ENCODE measurements around the gene AXL.
A peak's percentile ranks its signal among the peaks of the same experiment; 100 is the strongest.

The AXL gene

GRCh38 chr19:41248895-41249294, 29.9 kb downstream of the AXL start:
- H2BK12ac ChIP-seq (ENCODE audit: low read length) = no peak overlapping the region
- H2BK5ac ChIP-seq (ENCODE audit: low read depth, low read length, poor library complexity) = no peak overlapping the region
- H3K27me3 ChIP-seq (ENCODE audit: insufficient read depth, low read length) = no peaks in the 10 kb centered on the region
- H2AK5ac ChIP-seq (ENCODE audit: low read length) = no peak overlapping the region
- H3K4me2 ChIP-seq (ENCODE audit: low read length) = no peak overlapping the region
- H3K14ac ChIP-seq (ENCODE audit: low read length) = no peak overlapping the region
- H4K12ac ChIP-seq (ENCODE audit: low read depth, low read length) = no peak overlapping the region
- H2AFZ ChIP-seq (ENCODE audit: insufficient read depth, low read length, poor library complexity) = no peak overlapping the region
- H3K4me1 ChIP-seq (ENCODE audit: control insufficient read depth in 1 of 2, insufficient read depth in 2 of 2, low read length in 2 of 2) = no peaks in the 10 kb centered on the region
- WGBS (ENCODE audit: extremely low coverage, insufficient coverage, insufficient read length) = no CpG with 5 or more reads among the region's 4 CpGs
- no peaks in the 10 kb centered on the region for H3K9me3 ChIP-seq (ENCODE audit: insufficient read depth, low read depth, low read length)
- H4K91ac ChIP-seq (ENCODE audit: low read depth, low read length) = no peak overlapping the region
- H2BK120ac ChIP-seq (ENCODE audit: insufficient read depth, low read length, poor library complexity) = no peak overlapping the region
- DNase-seq = no peak
- H3K79me2 ChIP-seq (ENCODE audit: control insufficient read depth, insufficient read depth, low read length, poor library complexity) = no peaks in the 10 kb centered on the region
- no peaks in the 10 kb centered on the region for H3K79me1 ChIP-seq (ENCODE audit: low read length)
- no peak overlapping the region for H3K18ac ChIP-seq (ENCODE audit: low read length)
- no peak overlapping the region for H4K8ac ChIP-seq (ENCODE audit: low read depth, low read length)
- H3K27ac ChIP-seq (ENCODE audit: low read depth, low read length) = no peak overlapping the region
- no peak overlapping the region for H3K23ac ChIP-seq (ENCODE audit: low read length)
- no peak overlapping the region for H3K4ac ChIP-seq (ENCODE audit: low read depth, low read length)
- H3K4me3 ChIP-seq (ENCODE audit: low read depth, low read length) = no peak overlapping the region
- H3K36me3 ChIP-seq (ENCODE audit: control insufficient read depth in 1 of 2, insufficient read depth in 2 of 2, low read length in 2 of 2) = peaks cover 69 to 74% of the 10 kb centered on the region in 2 experiments
- no peak overlapping the region for H3K9ac ChIP-seq (ENCODE audit: low read length)

- no peak overlapping the region for H4K8ac ChIP-seq (ENCODE audit: low read depth, low read length)
- H3K9ac ChIP-seq (ENCODE audit: low read length) = no peak overlapping the region
- H3K4me3 ChIP-seq (ENCODE audit: low read depth, low read length) = no peak overlapping the region
- no peak overlapping the region for H2BK120ac ChIP-seq (ENCODE audit: insufficient read depth, low read length, poor library complexity)
- no peak overlapping the region for H2AK5ac ChIP-seq (ENCODE audit: low read length)
- H2AFZ ChIP-seq (ENCODE audit: insufficient read depth, low read length, poor library complexity) = no peak overlapping the region
- no peak overlapping the region for H3K4me2 ChIP-seq (ENCODE audit: low read length)
- no peaks in the 10 kb centered on the region for H3K27me3 ChIP-seq (ENCODE audit: insufficient read depth, low read length)
- H3K14ac ChIP-seq (ENCODE audit: low read length) = no peak overlapping the region
- H3K23ac ChIP-seq (ENCODE audit: low read length) = no peak overlapping the region
- H4K12ac ChIP-seq (ENCODE audit: low read depth, low read length) = no peak overlapping the region
- no peak overlapping the region for H3K27ac ChIP-seq (ENCODE audit: low read depth, low read length)
- no peak overlapping the region for H3K18ac ChIP-seq (ENCODE audit: low read length)
- no peaks in the 10 kb centered on the region for H3K79me1 ChIP-seq (ENCODE audit: low read length)
- DNase-seq = peak; percentile 42 to 54
- WGBS (ENCODE audit: extremely low coverage, insufficient coverage, insufficient read length) = no CpG with 5 or more reads among the region's 9 CpGs
- H3K79me2 ChIP-seq (ENCODE audit: control insufficient read depth, insufficient read depth, low read length, poor library complexity) = no peaks in the 10 kb centered on the region
- H3K4me1 ChIP-seq (ENCODE audit: control insufficient read depth in 1 of 2, insufficient read depth in 2 of 2, low read length in 2 of 2) = no peaks in the 10 kb centered on the region
- H2BK5ac ChIP-seq (ENCODE audit: low read depth, low read length, poor library complexity) = no peak overlapping the region
- no peak overlapping the region for H3K4ac ChIP-seq (ENCODE audit: low read depth, low read length)
- no peaks in the 10 kb centered on the region for H3K9me3 ChIP-seq (ENCODE audit: insufficient read depth, low read depth, low read length)
- no peak overlapping the region for H4K91ac ChIP-seq (ENCODE audit: low read depth, low read length)
- H2BK12ac ChIP-seq (ENCODE audit: low read length) = no peak overlapping the region
- H3K36me3 ChIP-seq (ENCODE audit: control insufficient read depth in 1 of 2, insufficient read depth in 2 of 2, low read length in 2 of 2) = peaks cover 70 to 76% of the 10 kb centered on the region in 2 experiments
These were observed 30.8 kb downstream of the AXL start for GRCh38 chr19:41249707-41250423.

GRCh38 chr19:41253660-41254059, 34.6 kb downstream of the AXL start:
- H3K27me3 ChIP-seq (ENCODE audit: insufficient read depth, low read length) = no peaks in the 10 kb centered on the region
- H2BK12ac ChIP-seq (ENCODE audit: low read length) = no peak overlapping the region
- no peak overlapping the region for H3K4ac ChIP-seq (ENCODE audit: low read depth, low read length)
- H4K12ac ChIP-seq (ENCODE audit: low read depth, low read length) = no peak overlapping the region
- no peak overlapping the region for H3K4me3 ChIP-seq (ENCODE audit: low read depth, low read length)
- no peak overlapping the region for H3K9ac ChIP-seq (ENCODE audit: low read length)
- no peak overlapping the region for H2BK120ac ChIP-seq (ENCODE audit: insufficient read depth, low read length, poor library complexity)
- peaks cover 72 to 80% of the 10 kb centered on the region in 2 experiments for H3K36me3 ChIP-seq (ENCODE audit: control insufficient read depth in 1 of 2, insufficient read depth in 2 of 2, low read length in 2 of 2)
- H3K4me1 ChIP-seq (ENCODE audit: control insufficient read depth in 1 of 2, insufficient read depth in 2 of 2, low read length in 2 of 2) = no peaks in the 10 kb centered on the region
- no peak overlapping the region for H3K27ac ChIP-seq (ENCODE audit: low read depth, low read length)
- H4K8ac ChIP-seq (ENCODE audit: low read depth, low read length) = no peak overlapping the region
- no peak overlapping the region for H4K91ac ChIP-seq (ENCODE audit: low read depth, low read length)
- no peak overlapping the region for H3K23ac ChIP-seq (ENCODE audit: low read length)
- no peaks in the 10 kb centered on the region for H3K79me2 ChIP-seq (ENCODE audit: control insufficient read depth, insufficient read depth, low read length, poor library complexity)
- no peak overlapping the region for H3K14ac ChIP-seq (ENCODE audit: low read length)
- H3K4me2 ChIP-seq (ENCODE audit: low read length) = no peak overlapping the region
- WGBS (ENCODE audit: extremely low coverage, insufficient coverage, insufficient read length) = no CpG with 5 or more reads among the region's 6 CpGs
- H3K79me1 ChIP-seq (ENCODE audit: low read length) = no peaks in the 10 kb centered on the region
- no peak overlapping the region for H2AFZ ChIP-seq (ENCODE audit: insufficient read depth, low read length, poor library complexity)
- no peak overlapping the region for H2AK5ac ChIP-seq (ENCODE audit: low read length)
- H3K9me3 ChIP-seq (ENCODE audit: insufficient read depth, low read depth, low read length) = peaks cover 4% of the 10 kb centered on the region
- no peak overlapping the region for H3K18ac ChIP-seq (ENCODE audit: low read length)
- no peak for DNase-seq
- H2BK5ac ChIP-seq (ENCODE audit: low read depth, low read length, poor library complexity) = no peak overlapping the region

GRCh38 chr19:41255171-41255570, 36.1 kb downstream of the AXL start:
- no peaks in the 10 kb centered on the region for H3K79me1 ChIP-seq (ENCODE audit: low read length)
- H3K27ac ChIP-seq (ENCODE audit: low read depth, low read length) = no peak overlapping the region
- peaks cover 68 to 79% of the 10 kb centered on the region in 2 experiments for H3K36me3 ChIP-seq (ENCODE audit: control insufficient read depth in 1 of 2, insufficient read depth in 2 of 2, low read length in 2 of 2)
- no peak overlapping the region for H3K4me3 ChIP-seq (ENCODE audit: low read depth, low read length)
- no peak overlapping the region for H2BK120ac ChIP-seq (ENCODE audit: insufficient read depth, low read length, poor library complexity)
- H2BK5ac ChIP-seq (ENCODE audit: low read depth, low read length, poor library complexity) = no peak overlapping the region
- no peak overlapping the region for H3K18ac ChIP-seq (ENCODE audit: low read length)
- H3K23ac ChIP-seq (ENCODE audit: low read length) = no peak overlapping the region
- H3K4me2 ChIP-seq (ENCODE audit: low read length) = no peak overlapping the region
- H3K4ac ChIP-seq (ENCODE audit: low read depth, low read length) = no peak overlapping the region
- H2AK5ac ChIP-seq (ENCODE audit: low read length) = no peak overlapping the region
- H2AFZ ChIP-seq (ENCODE audit: insufficient read depth, low read length, poor library complexity) = no peak overlapping the region
- no peak overlapping the region for H4K12ac ChIP-seq (ENCODE audit: low read depth, low read length)
- peaks cover 6% of the 10 kb centered on the region for H3K9me3 ChIP-seq (ENCODE audit: insufficient read depth, low read depth, low read length)
- no peak overlapping the region for H4K8ac ChIP-seq (ENCODE audit: low read depth, low read length)
- H3K9ac ChIP-seq (ENCODE audit: low read length) = no peak overlapping the region
- H3K79me2 ChIP-seq (ENCODE audit: control insufficient read depth, insufficient read depth, low read length, poor library complexity) = no peaks in the 10 kb centered on the region
- no peaks in the 10 kb centered on the region for H3K27me3 ChIP-seq (ENCODE audit: insufficient read depth, low read length)
- no peak overlapping the region for H2BK12ac ChIP-seq (ENCODE audit: low read length)
- H4K91ac ChIP-seq (ENCODE audit: low read depth, low read length) = no peak overlapping the region
- no peak for DNase-seq
- no peak overlapping the region for H3K14ac ChIP-seq (ENCODE audit: low read length)
- no peaks in the 10 kb centered on the region for H3K4me1 ChIP-seq (ENCODE audit: control insufficient read depth in 1 of 2, insufficient read depth in 2 of 2, low read length in 2 of 2)

Measured in trophoblast cell (in vitro differentiated cells and primary cell).